Uterus (tissue), 2 donors: Measurements from ENCODE around the gene RPS6KL1.

Experiments
- CTCF ChIP-seq, 4 experiments: fragments of 200-600 bp in 2 of 4; fragments of 450-650 bp in 2 of 4; sonication (generic) in 2 of 4; IDR thresholded peaks; one replicate each; pipeline ENCODE4 v1.5.1; 2016 to 2019; ENCODE audit warnings: antibody characterized with exemption in 4 of 4, mild to moderate bottlenecking in 2 of 4, moderate library complexity in 1 of 4
- POLR2A ChIP-seq, 2 donors: fragments of 450-650 bp; IDR thresholded peaks; one replicate each; pipeline ENCODE4 v1.6.1; 2016; ENCODE audit warnings: antibody characterized with exemption in 2 of 2, mild to moderate bottlenecking in 1 of 2, moderate library complexity in 1 of 2

GRCh38 chr14:74909501-74909900, 13.6 kb downstream of the RPS6KL1 start:
- TF ChIP-seq CTCF (IDR thresholded peaks at IDR 0.05) (no peak), POLR2A (IDR thresholded peaks at IDR 0.05) (no peak)
